Fibroblast of lung (primary cell): ENCODE data around the gene SIAH3. TPM values are rescaled to one million over a fixed set of nuclear protein-coding genes. Genes with fewer than 3 reads are reported as not detected.
"Not testable (repeated sequence)": the region's sequence is repeated elsewhere in the genome, so short reads cannot be mapped to it uniquely, and the experiment has no call there.

Experiments used
- DNase-seq, 2 donors: peaks; one replicate each; pipeline versions ENCODE4 v3.0.0 to v3.0.0-alpha.2; 2010; ENCODE audit warnings: low read depth in 2 of 2
- H2AFZ ChIP-seq: 2 replicates; pipeline ENCODE4 v1.5.1; 2012; ENCODE audit warnings: low read length, control low read depth, inconsistent platforms
- H3K27ac ChIP-seq: 2 replicates; pipeline ENCODE4 v1.5.1; 2011; ENCODE audit warnings: low read length, control low read depth; ENCODE audit not compliant: insufficient read depth
- H3K27me3 ChIP-seq: 2 replicates; pipeline ENCODE4 v1.5.1; 2011; ENCODE audit warnings: mild to moderate bottlenecking, low read length; ENCODE audit not compliant: control insufficient read depth, insufficient read depth
- H3K36me3 ChIP-seq: 2 replicates; pipeline ENCODE4 v1.5.1; 2011; ENCODE audit warnings: low read length; ENCODE audit not compliant: control insufficient read depth, insufficient read depth
- H3K4me1 ChIP-seq: 2 replicates; pipeline ENCODE4 v1.5.1; 2011; ENCODE audit warnings: low read length; ENCODE audit not compliant: control insufficient read depth, insufficient read depth; ENCODE audit errors: extremely low read depth
- H3K4me2 ChIP-seq: 2 replicates; pipeline ENCODE4 v1.5.1; 2011; ENCODE audit warnings: low read length, control low read depth; ENCODE audit not compliant: insufficient read depth; ENCODE audit errors: extremely low read depth
- H3K4me3 ChIP-seq, 4 experiments: fragments of 200-600 bp in 1 of 4; sonication (generic) in 1 of 4; replicated peaks in 1 of 4; 2 replicates each; pipeline ENCODE4 v1.5.1; 2011 to 2016; ENCODE audit warnings: low read length in 4 of 4, low read depth in 3 of 4, mild to moderate bottlenecking in 3 of 4, control low read depth in 2 of 4, inconsistent platforms in 1 of 4, mixed read lengths in 1 of 4; ENCODE audit not compliant: insufficient read depth in 1 of 4; ENCODE audit errors: control extremely low read depth in 1 of 4
- H3K79me2 ChIP-seq: 2 replicates; pipeline ENCODE4 v1.5.1; 2012; ENCODE audit warnings: mild to moderate bottlenecking, low read length, inconsistent platforms; ENCODE audit not compliant: control insufficient read depth, insufficient read depth
- H3K9ac ChIP-seq: 2 replicates; pipeline ENCODE4 v1.5.1; 2011; ENCODE audit warnings: mild to moderate bottlenecking, low read length, control low read depth; ENCODE audit not compliant: insufficient read depth
- H3K9me3 ChIP-seq: 2 replicates; pipeline ENCODE4 v1.5.1; 2012; ENCODE audit warnings: low read depth, low read length; ENCODE audit not compliant: control insufficient read depth, insufficient read depth
- H4K20me1 ChIP-seq: 2 replicates; pipeline ENCODE4 v1.5.1; 2011; ENCODE audit warnings: low read length; ENCODE audit not compliant: control insufficient read depth, insufficient read depth; ENCODE audit errors: extremely low read depth
- CTCF ChIP-seq, 2 donors: IDR thresholded peaks in 1 of 2; conservative IDR thresholded peaks in 1 of 2; 1 replicate in 1 of 2; 2 replicates in 1 of 2; pipeline ENCODE4 v1.5.1; 2011 to 2012; ENCODE audit warnings: low read length in 2 of 2, control low read depth in 1 of 2, inconsistent platforms in 1 of 2, low read depth in 1 of 2, mild to moderate bottlenecking in 1 of 2
- EZH2 ChIP-seq: IDR thresholded peaks from 2 replicates; pipeline ENCODE4 v1.5.1; 2012; ENCODE audit warnings: low read length, control low read depth, mild to moderate bottlenecking; ENCODE audit errors: missing control alignments
- polyA plus RNA-seq, 2 donors: library from polyadenylated mRNA; depleted of rRNA in 1 of 2; stranded (reverse) in 1 of 2; unstranded in 1 of 2; fragments of >200 nt; gene quantifications; 2 replicates each; pipeline ENCODE4 v1.2.1, GENCODE V29; 2011 to 2012; ENCODE audit warnings: missing spikeins in 1 of 2
- total RNA-seq: library from RNA; depleted of rRNA; stranded (reverse); fragments of >200 nt; gene quantifications from 2 replicates; pipeline ENCODE4 v1.2.1, GENCODE V29; 2014

The SIAH3 gene
- total and polyA plus RNA-seq, 2 donors (not counting 1 experiment from before 2014, with no cell fraction given): not detected

GRCh38 chr13:45763419-45763818 lies 88.1 kb downstream of the SIAH3 start:
- no peaks in the 10 kb centered on the region for H3K27me3 ChIP-seq
- no peaks in the 10 kb centered on the region for H3K4me1 ChIP-seq
- no peak overlapping the region for H3K27ac ChIP-seq
- no peak for TF ChIP-seq CTCF (conservative IDR thresholded peaks at IDR 0.05 in 1 of 2, IDR thresholded peaks at IDR 0.05 in 1 of 2; ENCODE audit: low read depth in 1 of 2, low read length in 2 of 2)
- TF ChIP-seq EZH2: no peak
- H3K79me2 ChIP-seq: no peaks in the 10 kb centered on the region
- H3K4me2 ChIP-seq: no peak overlapping the region
- no peak for DNase-seq
- H3K9ac ChIP-seq: no peak overlapping the region
- H4K20me1 ChIP-seq: no peaks in the 10 kb centered on the region
- H3K9me3 ChIP-seq: no peaks in the 10 kb centered on the region
- H3K4me3 ChIP-seq: no peak overlapping the region
- H2AFZ ChIP-seq: no peak overlapping the region
- no peaks in the 10 kb centered on the region for H3K36me3 ChIP-seq

- DNase-seq, H3K4me3 ChIP-seq, H2AFZ ChIP-seq, H3K9me3 ChIP-seq, H3K36me3 ChIP-seq, H3K4me2 ChIP-seq, H3K79me2 ChIP-seq, H3K9ac ChIP-seq, H3K27me3 ChIP-seq, H4K20me1 ChIP-seq, H3K27ac ChIP-seq, H3K4me1 ChIP-seq: not testable (repeated sequence)
Measured at GRCh38 chr13:45757589-45757988, 94.0 kb downstream of the SIAH3 start.

GRCh38 chr13:45756498-45756897 lies 95.1 kb downstream of the SIAH3 start:
- not testable (repeated sequence) for H3K27ac ChIP-seq, H3K4me2 ChIP-seq, H3K27me3 ChIP-seq, H4K20me1 ChIP-seq, H3K4me1 ChIP-seq, DNase-seq, H3K9me3 ChIP-seq, H3K79me2 ChIP-seq, H2AFZ ChIP-seq, H3K36me3 ChIP-seq, H3K4me3 ChIP-seq, H3K9ac ChIP-seq

- Histone ChIP-seq H3K4me2 (no peak overlapping the region), H3K27me3 (peaks cover 6% of the 10 kb centered on the region), H3K4me3 (no peak overlapping the region), H3K79me2 (no peaks in the 10 kb centered on the region), H3K36me3 (no peaks in the 10 kb centered on the region), H3K9me3 (no peaks in the 10 kb centered on the region), H2AFZ (no peak overlapping the region), H4K20me1 (no peaks in the 10 kb centered on the region), H3K4me1 (no peaks in the 10 kb centered on the region), H3K9ac (no peak overlapping the region), H3K27ac (no peak overlapping the region)
- TF ChIP-seq EZH2 (no peak), CTCF (conservative IDR thresholded peaks at IDR 0.05 in 1 of 2, IDR thresholded peaks at IDR 0.05 in 1 of 2; ENCODE audit: low read depth in 1 of 2, low read length in 2 of 2) (no peak)
- no peak for DNase-seq
Measured at GRCh38 chr13:45752510-45752909, 99.0 kb downstream of the SIAH3 start.
